Naive thymus-derived CD8-positive, alpha-beta T cell (primary cell): Measurements from ENCODE around the gene ADM. TPM values are rescaled to one million over a fixed set of nuclear protein-coding genes. Genes with fewer than 3 reads are reported as not detected.

Source experiments
- ATAC-seq, 2 donors: fragments of 150-1000 bp; cut with Tn5 transposase in 1 of 2; sonication (Bioruptor Pico), chemical (Tn5 transposase) in 1 of 2; 1 replicate in 1 of 2; 2 replicates in 1 of 2; pipeline ENCODE4 v1.10.0; 2021; ENCODE audit warnings: mild to moderate bottlenecking in 2 of 2, moderate library complexity in 2 of 2
- POLR2A ChIA-PET: fragments of 350-600 bp; sonication (Branson Sonifier 250); formaldehyde crosslinking; loops from one replicate; lab custom pipeline; 2021; ENCODE audit warnings: antibody characterized with exemption; lab: Charles Lee
- DNase-seq, 10 donors: peaks; one replicate each; pipeline versions ENCODE4 v3.0.0 to v3.0.0-alpha.2; 2020 to 2022
- H3K27ac Mint-ChIP-seq, 10 donors: one replicate each; pipeline ENCODE4 v1.8.0; 2020 to 2022; ENCODE audit warnings: mild to moderate bottlenecking in 10 of 10, mixed read lengths in 10 of 10, moderate library complexity in 4 of 10, inconsistent platforms in 1 of 10
- H3K27me3 Mint-ChIP-seq, 5 donors: one replicate each; pipeline ENCODE4 v1.8.0; 2021 to 2022; ENCODE audit warnings: mixed read lengths in 5 of 5
- H3K36me3 Mint-ChIP-seq, 3 donors: one replicate each; pipeline ENCODE4 v1.8.0; 2020 to 2022; ENCODE audit warnings: mixed read lengths in 3 of 3, mild to moderate bottlenecking in 2 of 3, inconsistent platforms in 1 of 3
- H3K4me1 Mint-ChIP-seq, 4 donors: one replicate each; pipeline ENCODE4 v1.8.0; 2021 to 2022; ENCODE audit warnings: mixed read lengths in 4 of 4
- H3K4me3 Mint-ChIP-seq, 10 donors: one replicate each; pipeline ENCODE4 v1.8.0; 2020 to 2022; ENCODE audit warnings: mild to moderate bottlenecking in 10 of 10, mixed read lengths in 10 of 10, moderate library complexity in 6 of 10, inconsistent platforms in 1 of 10
- H3K9me3 Mint-ChIP-seq, 9 donors: one replicate each; pipeline ENCODE4 v1.8.0; 2020 to 2022; ENCODE audit warnings: mixed read lengths in 9 of 9, mild to moderate bottlenecking in 3 of 9, inconsistent platforms in 1 of 9, moderate library complexity in 1 of 9
- polyA plus RNA-seq, 3 donors: library from polyadenylated mRNA; unstranded; fragments of 300-500 nt; fragmentation: Illumina TruSeq; gene quantifications; one replicate each; pipeline ENCODE4 v1.2.3, GENCODE V29; 2021
- total RNA-seq, 8 experiments: library from RNA in 2 of 8; stranded (reverse) in 2 of 8; gene quantifications; one replicate each; pipeline ENCODE4 v1.2.3 and lab custom pipeline; 2021 to 2026

The ADM gene
- total and polyA plus RNA-seq, 5 experiments from 2014 or later, result 0.15 to 0.91 (median 0.77) TPM; not detected in 2

- Mint-ChIP-seq H3K9me3 (no peaks in the 10 kb centered on the region), H3K4me3 (no peak overlapping the region), H3K27me3 (peaks cover 7 to 25% (median 8%) of the 10 kb centered on the region in 5 donors), H3K27ac (no peak overlapping the region), H3K36me3 (no peaks in the 10 kb centered on the region), H3K4me1 (no peaks in the 10 kb centered on the region)
- no peak for DNase-seq
- POLR2A ChIA-PET, result no interaction called here
- ATAC-seq, result no peak
Measured at GRCh38 chr11:10351765-10352641, 47.1 kb downstream of the ADM start.

GRCh38 chr11:10352921-10353550, 48.2 kb downstream of the ADM start:
- H3K27ac Mint-ChIP-seq, result no peak overlapping the region
- H3K36me3 Mint-ChIP-seq, result no peaks in the 10 kb centered on the region
- peaks cover 6 to 34% (median 13%) of the 10 kb centered on the region in 5 donors for H3K27me3 Mint-ChIP-seq
- ATAC-seq (no peak), DNase-seq (no peak)
- H3K4me3 Mint-ChIP-seq, result no peak overlapping the region
- no peaks in the 10 kb centered on the region for H3K4me1 Mint-ChIP-seq
- POLR2A ChIA-PET, result no interaction called here
- H3K9me3 Mint-ChIP-seq, result no peaks in the 10 kb centered on the region

- DNase-seq (no peak), ATAC-seq (no peak)
- Mint-ChIP-seq H3K4me1 (no peaks in the 10 kb centered on the region), H3K27ac (no peak overlapping the region), H3K4me3 (no peak overlapping the region), H3K36me3 (no peaks in the 10 kb centered on the region), H3K9me3 (peaks cover 0 to 2% (median 0%) of the 10 kb centered on the region in 9 donors), H3K27me3 (peaks cover 6 to 48% (median 21%) of the 10 kb centered on the region in 5 donors)
- POLR2A ChIA-PET, result no interaction called here
Measured at GRCh38 chr11:10354389-10354788, 49.5 kb downstream of the ADM start.

- peaks cover 6 to 52% (median 24%) of the 10 kb centered on the region in 5 donors for H3K27me3 Mint-ChIP-seq
- H3K27ac Mint-ChIP-seq, result no peak overlapping the region
- POLR2A ChIA-PET, result no interaction called here
- H3K4me3 Mint-ChIP-seq, result no peak overlapping the region
- no peak for ATAC-seq
- H3K4me1 Mint-ChIP-seq, result no peaks in the 10 kb centered on the region
- no peak for DNase-seq
- peaks cover 0 to 2% (median 0%) of the 10 kb centered on the region in 9 donors for H3K9me3 Mint-ChIP-seq
- no peaks in the 10 kb centered on the region for H3K36me3 Mint-ChIP-seq
Measured at GRCh38 chr11:10355257-10355661, 50.4 kb downstream of the ADM start.

GRCh38 chr11:10356161-10356560, 51.3 kb downstream of the ADM start:
- no peak overlapping the region for H3K4me3 Mint-ChIP-seq

More at GRCh38 chr11:10356161-10356560, 51.3 kb downstream of the ADM start:
- Mint-ChIP-seq H3K36me3 (peaks cover 0 to 4% (median 0%) of the 10 kb centered on the region in 3 donors), H3K27me3 (peaks cover 8 to 52% (median 25%) of the 10 kb centered on the region in 5 donors), H3K9me3 (peaks cover 0 to 4% (median 1%) of the 10 kb centered on the region in 9 donors), H3K4me1 (no peaks in the 10 kb centered on the region), H3K27ac (no peak overlapping the region)
- POLR2A ChIA-PET, result no interaction called here
- no peak for DNase-seq
- no peak for ATAC-seq

Other genes with a start within 250 kb of the ADM start
- gene SBF2, start 10.9 kb upstream of the ADM start, total RNA-seq, result 10 to 100 TPM; 14.2 to 14.6 TPM
- 1 to 10 TPM; 2.0 to 4.9 (median 4.1) TPM for gene SBF2, start 10.9 kb upstream of the ADM start, polyA plus RNA-seq
- gene AMPD3, start 150.2 kb downstream of the ADM start, total RNA-seq, result 10 to 100 TPM; 24.9 to 28.0 TPM
- 10 to 100 TPM in 2 of 3 donors, 1 to 10 TPM in 1; 4.3 to 14.2 (median 10.6) TPM for gene AMPD3, start 150.2 kb downstream of the ADM start, polyA plus RNA-seq
- gene RNF141, start 236.1 kb downstream of the ADM start, total RNA-seq, result 10 to 100 TPM; 18.8 to 19.3 TPM
- gene RNF141, start 236.1 kb downstream of the ADM start, polyA plus RNA-seq, result 10 to 100 TPM; 20.5 to 22.9 (median 22.8) TPM